C4-2B (cell line): Measurements from ENCODE around the gene SPAG17.

ENCODE experiments used
- H3K27ac ChIP-seq: fragments of 450-650 bp; 2 replicates; pipeline ENCODE4 v1.5.1; 2017
- ZFX ChIP-seq: fragments of 450-650 bp; IDR thresholded peaks from 2 replicates; pipeline ENCODE4 v1.6.1; 2017
- TF ChIP-seq, protein P1 (sequence below): fragments of 450-650 bp; conservative IDR thresholded peaks from 2 replicates; pipeline ENCODE4 v1.5.1; 2017; ENCODE audit warnings: mild to moderate bottlenecking

Gene SPAG17

DNA sequence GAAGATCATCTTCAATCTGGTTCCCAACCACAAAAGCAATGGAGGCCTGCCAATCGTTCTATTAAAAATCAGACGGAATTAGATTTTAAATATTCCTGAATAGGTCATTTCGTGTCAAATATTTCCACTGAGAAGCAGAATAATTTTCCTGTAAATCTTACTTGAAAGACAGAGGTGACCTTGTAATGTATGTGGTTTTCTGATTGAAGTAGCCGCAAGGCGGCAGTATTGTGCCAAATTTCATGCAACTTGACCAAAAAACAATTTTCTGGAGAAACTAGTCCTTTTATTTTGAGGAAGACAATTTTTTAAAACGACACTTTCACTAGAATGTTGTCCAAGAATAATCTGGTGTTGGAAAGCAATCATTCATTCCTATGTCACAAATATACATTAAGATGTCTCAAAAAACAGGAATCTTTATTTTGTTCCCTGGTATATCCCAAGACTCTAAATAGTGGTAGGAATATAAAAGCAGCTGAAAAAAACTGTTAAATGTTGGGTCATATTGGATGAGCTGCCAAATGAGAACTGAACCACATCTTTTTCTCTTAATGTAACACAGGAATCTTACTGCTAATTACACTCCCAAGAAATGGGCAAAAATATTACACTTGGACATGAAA is 33.6 kb downstream of the SPAG17 start:
- no peak overlapping the region for H3K27ac ChIP-seq
- no peak for TF ChIP-seq ZFX
- TF ChIP-seq, protein P1, sequence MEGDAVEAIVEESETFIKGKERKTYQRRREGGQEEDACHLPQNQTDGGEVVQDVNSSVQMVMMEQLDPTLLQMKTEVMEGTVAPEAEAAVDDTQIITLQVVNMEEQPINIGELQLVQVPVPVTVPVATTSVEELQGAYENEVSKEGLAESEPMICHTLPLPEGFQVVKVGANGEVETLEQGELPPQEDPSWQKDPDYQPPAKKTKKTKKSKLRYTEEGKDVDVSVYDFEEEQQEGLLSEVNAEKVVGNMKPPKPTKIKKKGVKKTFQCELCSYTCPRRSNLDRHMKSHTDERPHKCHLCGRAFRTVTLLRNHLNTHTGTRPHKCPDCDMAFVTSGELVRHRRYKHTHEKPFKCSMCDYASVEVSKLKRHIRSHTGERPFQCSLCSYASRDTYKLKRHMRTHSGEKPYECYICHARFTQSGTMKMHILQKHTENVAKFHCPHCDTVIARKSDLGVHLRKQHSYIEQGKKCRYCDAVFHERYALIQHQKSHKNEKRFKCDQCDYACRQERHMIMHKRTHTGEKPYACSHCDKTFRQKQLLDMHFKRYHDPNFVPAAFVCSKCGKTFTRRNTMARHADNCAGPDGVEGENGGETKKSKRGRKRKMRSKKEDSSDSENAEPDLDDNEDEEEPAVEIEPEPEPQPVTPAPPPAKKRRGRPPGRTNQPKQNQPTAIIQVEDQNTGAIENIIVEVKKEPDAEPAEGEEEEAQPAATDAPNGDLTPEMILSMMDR: peak; percentile 87

DNA sequence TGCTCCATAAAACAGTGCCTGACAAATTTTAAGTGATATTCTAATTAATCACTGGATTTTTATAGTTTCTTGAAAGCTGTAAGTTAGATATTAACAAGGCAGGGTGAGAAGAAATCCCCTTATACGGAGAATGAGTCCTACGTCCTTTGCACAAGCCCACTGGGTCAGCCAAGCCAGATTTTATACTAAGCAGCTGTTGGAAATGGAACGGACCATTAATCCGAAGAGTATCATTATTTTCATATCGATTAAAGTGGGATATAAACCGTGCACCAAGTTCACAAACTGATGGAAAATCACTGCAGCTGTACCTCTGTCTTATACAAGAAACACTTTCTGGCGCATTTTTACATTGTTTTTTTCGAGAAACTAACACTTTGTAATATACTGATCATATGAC is 35.2 kb downstream of the SPAG17 start:
- H3K27ac ChIP-seq: no peak overlapping the region
- TF ChIP-seq ZFX: no peak
- TF ChIP-seq, protein P1: no peak

DNA sequence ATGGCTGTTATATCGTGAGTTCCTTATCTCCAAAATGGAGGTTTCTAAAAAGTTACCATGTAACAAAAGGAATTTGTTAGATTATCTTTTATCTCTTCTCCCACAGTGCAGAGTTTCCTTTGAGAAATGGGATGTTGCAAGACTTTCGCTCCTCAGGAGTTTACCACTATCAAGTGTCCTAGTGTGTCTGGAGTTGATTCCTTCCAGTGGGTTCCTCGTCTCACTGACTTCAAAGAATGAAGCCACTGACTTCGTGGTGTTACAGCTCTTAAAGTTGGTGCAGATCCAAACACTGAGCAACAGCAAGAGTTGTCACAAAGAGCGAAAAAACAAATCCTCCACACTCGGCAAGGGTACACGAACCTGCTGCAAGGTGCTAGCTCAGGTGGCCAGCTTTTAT is 37.0 kb downstream of the SPAG17 start:
- H3K27ac ChIP-seq: no peak overlapping the region
- TF ChIP-seq, protein P1: no peak

DNA sequence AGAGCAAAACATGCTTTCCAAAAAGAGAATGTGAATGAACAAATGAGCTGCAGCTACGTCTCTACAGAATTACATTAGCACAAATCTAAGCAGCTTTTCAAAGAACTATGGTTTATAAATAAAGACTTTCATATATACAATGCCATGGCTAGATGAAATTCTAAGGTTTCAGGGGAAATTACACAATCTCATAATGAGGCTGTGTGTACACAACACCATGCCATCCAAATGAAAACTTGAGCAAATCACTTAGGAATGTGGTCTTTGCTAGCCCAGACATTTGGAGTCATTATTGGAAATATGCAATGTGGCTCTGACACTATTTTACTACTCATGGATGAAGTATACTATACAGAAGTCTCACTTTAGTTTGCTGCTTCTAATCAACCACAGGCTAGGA is 37.5 kb downstream of the SPAG17 start:
- no peak overlapping the region for H3K27ac ChIP-seq
- TF ChIP-seq, protein P1: no peak

DNA sequence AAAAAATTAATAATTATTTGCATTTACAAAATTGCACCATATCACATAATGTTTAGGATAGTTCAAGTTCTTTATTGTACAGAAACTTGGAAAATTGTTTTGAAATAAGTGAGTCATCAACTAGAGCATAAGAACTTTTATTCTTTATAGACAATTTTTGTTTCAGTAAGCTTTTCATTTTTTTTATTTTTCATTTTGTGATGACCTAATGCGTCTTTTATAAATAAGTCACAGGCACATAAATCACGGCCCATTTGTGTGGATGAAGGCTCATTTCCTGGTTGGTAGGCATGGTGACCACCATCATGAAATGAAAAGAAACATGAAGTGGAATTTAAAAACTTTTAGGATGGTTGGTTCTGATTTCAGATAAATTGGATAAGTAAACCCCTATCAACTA is 39.3 kb downstream of the SPAG17 start:
- no peak overlapping the region for H3K27ac ChIP-seq
- TF ChIP-seq, protein P1: no peak
- TF ChIP-seq ZFX: no peak

DNA sequence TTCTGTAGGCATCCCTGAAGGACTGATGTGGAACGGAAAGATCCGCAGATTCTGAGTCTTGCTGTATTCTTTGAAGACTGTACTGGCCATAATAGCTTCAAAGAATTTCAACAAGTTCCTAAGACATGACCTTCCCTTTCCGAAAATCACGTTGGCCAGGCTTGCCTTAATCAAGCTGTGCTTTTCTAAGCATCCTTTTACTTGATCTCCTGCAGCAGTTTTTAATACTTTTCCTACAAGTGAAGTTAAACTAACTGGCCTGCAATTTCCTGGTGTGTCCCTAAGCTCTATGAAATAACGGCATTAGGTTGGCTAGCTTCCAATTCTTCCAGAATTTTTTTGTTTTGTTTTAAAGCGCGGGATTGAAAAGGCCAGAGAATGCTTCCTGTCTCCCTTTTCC is 40.3 kb downstream of the SPAG17 start:
- no peak for TF ChIP-seq ZFX
- TF ChIP-seq, protein P1: no peak
- H3K27ac ChIP-seq: no peak overlapping the region

DNA sequence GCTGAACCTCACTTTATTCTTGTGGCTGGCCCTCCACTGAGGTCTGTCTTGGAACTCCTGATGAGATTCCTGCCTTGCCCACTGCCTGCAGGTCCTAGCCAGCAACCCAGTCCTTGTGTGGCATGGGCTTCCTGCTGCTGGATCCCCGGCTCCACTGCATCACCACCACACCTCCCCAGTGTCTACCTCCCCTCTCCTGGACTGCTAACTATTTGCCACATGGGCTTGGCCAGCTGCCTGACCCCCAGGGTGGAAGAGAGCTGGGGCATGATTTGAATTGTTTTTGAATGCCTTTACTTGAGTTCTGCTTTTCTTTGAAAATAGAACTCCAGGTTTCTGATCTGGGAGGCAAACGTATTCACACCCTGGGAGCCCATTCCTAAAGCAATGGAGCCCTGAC is 41.2 kb downstream of the SPAG17 start:
- TF ChIP-seq ZFX: no peak
- TF ChIP-seq, protein P1: no peak
- H3K27ac ChIP-seq: no peak overlapping the region
